Activated gamma-delta T cell treated with Interleukin-2 at 50 U/mL for 16 hours (primary cell): ENCODE data around the gene DIP2C.

Source experiments
- DNase-seq: peaks from one replicate; pipeline ENCODE4 v3.0.0-alpha.2; 2020

The DIP2C gene

GRCh38 chr10:507355-507699 is 182.1 kb downstream of the DIP2C start:
- no peak for DNase-seq

- DNase-seq = no peak
Observed at GRCh38 chr10:506451-507354, 182.8 kb downstream of the DIP2C start.

- DNase-seq = no peak
Observed at GRCh38 chr10:505419-505818, 184.0 kb downstream of the DIP2C start.

GRCh38 chr10:504806-505205 is 184.7 kb downstream of the DIP2C start:
- no peak for DNase-seq

- DNase-seq = no peak
Observed at GRCh38 chr10:504121-504611, 185.3 kb downstream of the DIP2C start.

- no peak for DNase-seq
Observed at GRCh38 chr10:501596-501995, 187.9 kb downstream of the DIP2C start.

GRCh38 chr10:500876-501275 is 188.6 kb downstream of the DIP2C start:
- no peak for DNase-seq

GRCh38 chr10:499991-500390 is 189.5 kb downstream of the DIP2C start:
- DNase-seq = no peak

GRCh38 chr10:498760-499435 is 190.6 kb downstream of the DIP2C start:
- no peak for DNase-seq

- DNase-seq = no peak
Observed at GRCh38 chr10:497898-498451, 191.5 kb downstream of the DIP2C start.

GRCh38 chr10:497289-497688 is 192.2 kb downstream of the DIP2C start:
- DNase-seq = no peak

GRCh38 chr10:494556-494955 is 194.9 kb downstream of the DIP2C start:
- no peak for DNase-seq

GRCh38 chr10:494149-494542 is 195.3 kb downstream of the DIP2C start:
- DNase-seq = no peak

- DNase-seq = no peak
Observed at GRCh38 chr10:493391-494148, 195.9 kb downstream of the DIP2C start.

- DNase-seq = no peak
Observed at GRCh38 chr10:492836-493235, 196.6 kb downstream of the DIP2C start.

- DNase-seq = no peak
Observed at GRCh38 chr10:491667-492424, 197.6 kb downstream of the DIP2C start.

- no peak for DNase-seq
Observed at GRCh38 chr10:490891-491571, 198.4 kb downstream of the DIP2C start.

- no peak for DNase-seq
Observed at GRCh38 chr10:490256-490655, 199.2 kb downstream of the DIP2C start.

GRCh38 chr10:489330-489729 is 200.1 kb downstream of the DIP2C start:
- DNase-seq = no peak

- no peak for DNase-seq
Observed at GRCh38 chr10:488933-489215, 200.6 kb downstream of the DIP2C start.

GRCh38 chr10:488081-488932 is 201.2 kb downstream of the DIP2C start:
- no peak for DNase-seq
